GM21786 (cell line): ENCODE measurements around the gene CPD.
"Not testable (repeated sequence)": the region's sequence is repeated elsewhere in the genome, so short reads cannot be mapped to it uniquely, and the experiment has no call there.

Source experiments
- ATAC-seq: cut with Tn5 transposase; IDR thresholded peaks from one replicate; pipeline ENCODE4 v1.9.1; 2021; ENCODE audit not compliant: unreplicated experiment

Gene CPD

DNA sequence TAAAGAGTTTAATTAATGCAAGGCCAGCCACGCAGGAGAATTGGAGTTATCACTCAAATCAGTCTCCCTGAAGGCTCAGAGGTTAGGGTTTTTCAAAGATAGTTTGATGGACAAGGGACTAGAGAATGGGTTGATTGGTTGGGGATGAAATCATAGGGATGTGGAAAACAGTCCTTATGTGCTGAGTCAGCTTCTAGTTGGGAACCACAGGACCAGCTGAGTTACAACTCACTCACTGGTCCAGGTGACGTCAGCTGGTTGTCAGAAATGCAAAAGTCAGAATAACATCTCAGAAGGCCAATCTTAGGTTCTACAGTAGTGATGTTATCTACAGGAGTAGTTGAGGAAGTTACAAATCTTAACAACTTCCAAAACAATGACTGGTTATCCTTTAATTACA is 47.6 kb downstream of the CPD start:
- ATAC-seq: no peak

DNA sequence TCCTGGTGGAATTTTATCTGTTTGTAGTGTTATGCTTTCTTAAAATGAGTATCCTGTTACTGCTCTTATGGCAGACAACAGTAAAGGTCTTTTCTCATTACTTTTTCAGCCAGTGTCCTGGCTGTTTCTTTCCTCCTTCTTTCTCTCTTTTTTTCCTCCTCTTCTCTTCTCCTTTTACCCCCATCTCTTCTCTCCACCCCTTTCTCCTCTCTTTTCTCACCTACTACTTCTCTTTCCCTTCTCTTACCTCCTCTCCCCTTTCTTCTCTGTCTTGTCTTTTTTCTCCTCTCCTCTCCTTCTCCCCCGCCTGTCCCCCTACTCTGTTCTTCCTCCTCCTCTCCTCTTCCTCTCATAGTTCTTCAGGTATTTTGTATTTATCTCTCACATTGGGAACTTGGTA is 48.9 kb downstream of the CPD start:
- ATAC-seq: no peak

DNA sequence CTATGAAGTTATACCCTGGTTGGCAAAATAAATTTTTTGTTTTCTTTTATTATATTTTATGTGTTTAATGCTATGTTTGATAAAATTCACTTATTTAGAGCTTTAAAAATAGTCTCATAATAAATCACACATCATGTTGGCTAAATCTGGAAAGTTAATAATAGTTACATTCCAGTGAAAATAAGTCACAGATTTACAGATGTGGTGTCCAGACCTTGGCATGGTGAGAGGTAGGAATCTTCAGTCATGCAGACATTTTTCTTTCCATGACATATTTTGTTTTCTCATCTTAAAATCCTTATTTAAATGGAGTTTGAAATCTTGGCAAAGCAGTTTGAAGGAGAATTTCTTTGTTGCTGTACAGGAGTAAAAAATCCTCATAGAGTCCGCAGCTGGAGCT is 50.4 kb downstream of the CPD start:
- ATAC-seq: no peak

DNA sequence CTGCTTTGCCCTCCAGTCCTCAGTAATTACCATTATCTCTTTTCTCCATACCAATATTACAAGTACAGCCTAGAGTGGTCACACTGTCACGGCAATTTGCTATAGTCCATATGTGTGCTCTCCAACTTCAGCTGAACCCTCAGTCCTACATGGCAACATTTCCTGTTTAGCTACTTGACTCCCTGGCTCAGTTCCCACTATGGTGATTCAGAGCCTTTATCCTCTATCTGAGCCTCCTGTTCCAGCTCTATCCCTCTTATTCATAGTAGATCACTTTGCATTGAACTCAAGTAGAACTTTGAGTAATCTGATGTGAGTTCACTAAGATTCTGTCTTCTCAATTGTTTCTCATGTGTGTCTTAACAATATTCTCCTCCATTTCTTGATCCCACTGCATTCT is 54.8 kb downstream of the CPD start:
- no peak for ATAC-seq

DNA sequence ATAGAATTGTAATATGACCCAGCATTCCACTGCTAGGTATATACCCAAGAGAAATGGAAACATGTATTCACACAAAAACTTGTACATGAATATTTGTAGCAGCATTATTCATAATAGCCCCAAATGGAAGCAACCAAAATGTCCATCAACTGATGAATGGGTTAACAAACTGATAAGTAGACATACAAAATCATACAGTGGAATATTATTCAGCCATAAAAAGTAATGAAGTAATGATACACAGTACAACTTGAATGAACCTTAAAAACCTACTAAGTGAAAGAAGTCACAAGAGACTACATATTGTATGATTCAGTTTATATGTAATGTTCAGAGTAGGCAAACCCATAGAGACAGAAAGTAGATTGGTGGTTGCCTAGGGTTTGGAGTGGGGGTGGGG is 58.0 kb downstream of the CPD start:
- ATAC-seq: no peak

DNA sequence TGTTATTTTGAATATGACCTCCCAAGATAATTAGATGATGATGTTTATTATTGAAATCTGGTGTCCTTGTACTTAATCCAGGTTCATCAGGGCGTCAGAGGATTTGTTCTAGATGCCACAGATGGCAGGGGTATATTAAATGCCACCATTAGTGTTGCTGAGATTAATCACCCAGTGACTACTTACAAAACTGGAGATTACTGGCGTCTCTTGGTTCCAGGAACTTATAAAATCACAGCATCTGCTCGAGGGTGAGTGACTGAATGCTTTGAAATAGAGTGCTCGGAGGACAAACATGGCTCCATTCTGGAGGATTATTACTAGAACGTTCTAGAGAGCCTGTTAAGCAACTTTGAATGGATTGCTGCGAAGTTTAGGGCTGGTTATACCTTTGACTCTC is 65.0 kb downstream of the CPD start:
- ATAC-seq: no peak

DNA sequence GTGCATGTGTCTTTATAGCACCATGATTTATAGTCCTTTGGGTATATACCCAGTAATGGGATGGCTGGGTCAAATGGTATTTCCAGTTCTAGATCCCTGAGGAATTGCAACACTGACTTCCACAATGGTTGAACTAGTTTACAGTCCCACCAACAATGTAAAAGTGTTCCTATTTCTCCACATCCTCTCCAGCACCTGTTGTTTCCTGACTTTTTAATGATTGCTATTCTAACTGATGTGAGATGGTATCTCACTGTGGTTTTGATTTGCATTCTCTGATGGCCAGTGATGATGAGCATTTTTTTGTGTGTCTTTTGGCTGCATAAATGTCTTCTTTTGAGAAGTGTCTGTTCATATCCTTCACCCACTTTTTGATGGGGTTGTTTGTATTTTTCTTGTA is 67.9 kb downstream of the CPD start:
- ATAC-seq: not testable (repeated sequence)

DNA sequence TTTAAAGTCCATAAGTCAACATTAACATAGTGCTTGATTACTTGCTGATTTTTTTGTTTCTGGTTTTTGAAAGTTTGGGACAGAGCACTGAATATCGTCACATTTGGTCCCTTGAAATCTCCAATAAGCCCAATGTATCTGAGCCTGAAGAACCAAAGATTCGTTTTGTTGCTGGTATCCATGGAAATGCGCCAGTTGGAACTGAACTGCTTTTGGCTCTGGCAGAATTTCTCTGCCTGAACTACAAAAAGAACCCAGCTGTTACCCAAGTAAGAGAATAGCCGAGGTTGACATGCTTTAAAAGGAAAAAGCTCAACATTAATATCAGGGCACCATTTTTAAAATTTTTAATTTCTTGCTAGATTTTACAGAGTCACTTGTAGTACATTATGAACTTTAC is 70.8 kb downstream of the CPD start:
- no peak for ATAC-seq

DNA sequence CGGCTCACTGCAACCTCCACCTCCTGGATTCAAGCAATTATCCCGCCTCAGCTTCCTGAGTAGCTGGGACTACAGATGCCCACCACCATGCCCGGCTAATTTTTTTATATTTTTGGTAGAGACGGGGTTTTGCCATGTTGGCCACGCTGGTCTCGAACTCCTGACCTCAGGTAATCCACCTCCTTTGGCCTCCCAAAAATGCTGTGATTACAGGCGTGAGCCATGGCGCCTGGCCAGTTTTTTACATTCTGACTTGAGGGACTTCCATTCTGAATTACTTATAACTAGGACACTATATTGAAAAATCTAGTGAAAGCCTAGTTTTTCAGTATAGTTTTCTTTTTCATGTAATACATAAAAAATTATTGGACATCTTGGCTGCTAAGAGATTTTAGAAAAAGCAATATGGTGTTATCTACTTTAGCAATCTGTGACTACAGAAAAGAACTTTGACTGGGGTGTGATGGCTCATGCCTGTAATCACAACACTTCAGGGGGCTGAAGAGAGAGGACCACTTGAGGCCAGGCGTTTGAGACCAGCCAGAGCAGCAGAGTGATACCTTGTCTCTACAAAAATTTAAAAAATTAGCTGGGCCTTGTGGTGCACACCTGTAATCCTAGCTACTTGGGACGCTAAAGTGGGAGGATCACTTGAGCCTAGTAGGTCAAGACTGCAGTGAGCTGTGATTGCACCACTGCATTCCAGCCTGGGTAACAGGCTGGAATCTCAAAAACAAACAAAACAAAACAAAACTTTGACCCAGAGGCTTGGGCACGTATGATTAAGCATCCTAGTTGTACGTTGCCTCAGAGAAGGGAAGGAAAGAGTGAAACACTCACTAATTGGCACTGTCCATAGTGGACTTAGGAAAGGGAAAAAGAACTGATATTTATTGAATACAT is 71.6 kb downstream of the CPD start:
- no peak for ATAC-seq

DNA sequence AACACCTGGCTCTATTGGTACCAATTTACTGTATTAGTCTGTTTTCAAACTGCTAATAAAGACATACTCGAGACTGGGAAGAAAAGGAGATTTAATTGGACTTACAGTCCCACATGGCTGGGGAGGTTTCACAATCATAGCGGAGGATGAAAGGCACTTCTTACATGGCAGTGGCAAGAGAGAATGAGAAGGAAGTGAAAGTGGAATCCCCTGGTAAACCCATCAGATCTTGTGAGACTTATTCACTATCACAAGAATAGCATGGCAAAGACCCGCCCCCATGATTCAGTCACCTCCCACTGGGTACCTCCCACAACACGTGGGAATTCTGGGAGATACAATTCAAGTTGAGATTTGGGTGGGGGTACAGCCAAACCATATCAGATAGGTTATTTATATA is 75.9 kb downstream of the CPD start:
- ATAC-seq: no peak

DNA sequence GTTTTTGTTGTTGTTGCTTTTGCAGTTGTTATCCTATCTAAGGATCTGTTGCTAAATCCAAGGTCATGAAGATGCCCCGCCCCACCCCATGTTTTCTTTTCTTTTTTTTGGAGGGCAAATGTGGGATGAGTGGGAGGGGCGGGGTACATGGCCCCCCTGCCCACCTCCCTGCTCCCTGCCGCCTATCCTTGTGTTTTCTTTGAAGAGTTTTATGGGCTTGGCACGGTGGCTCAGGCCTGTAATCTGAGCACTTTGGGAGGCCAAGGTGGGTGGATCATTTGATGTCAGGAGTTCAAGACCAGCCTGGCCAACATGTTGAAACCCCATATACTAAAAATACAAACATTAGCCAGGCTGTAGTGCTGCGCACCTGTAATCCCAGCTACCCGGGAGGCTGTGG is 79.6 kb downstream of the CPD start:
- ATAC-seq: no peak

DNA sequence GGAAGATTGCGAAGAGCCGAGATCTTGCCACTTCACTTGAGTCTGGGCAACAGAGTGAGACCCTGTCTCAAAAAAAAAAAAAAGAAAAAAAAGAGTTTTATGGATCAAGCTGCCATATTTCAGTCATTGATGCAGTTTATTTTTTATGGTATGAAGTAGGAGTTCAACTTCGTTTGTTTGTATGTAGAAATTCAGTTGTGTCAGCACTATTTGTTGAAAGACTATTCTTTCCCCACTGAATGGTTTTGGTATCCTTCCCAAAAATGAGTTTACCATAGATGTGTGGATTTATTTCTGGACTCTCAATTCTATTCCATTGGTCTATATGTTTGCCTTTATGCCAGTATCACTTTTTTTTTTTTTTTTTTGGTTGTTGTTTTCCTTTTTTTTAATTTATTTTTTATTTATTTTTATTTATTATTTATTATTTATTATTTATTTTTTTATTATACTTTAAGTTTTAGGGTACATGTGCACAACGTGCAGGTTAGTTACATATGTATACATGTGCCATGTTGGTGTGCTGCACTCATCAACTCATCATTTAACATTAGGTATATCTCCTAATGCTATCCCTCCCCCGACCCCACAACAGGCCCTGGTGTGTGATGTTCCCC is 80.2 kb downstream of the CPD start:
- ATAC-seq: not testable (repeated sequence)

DNA sequence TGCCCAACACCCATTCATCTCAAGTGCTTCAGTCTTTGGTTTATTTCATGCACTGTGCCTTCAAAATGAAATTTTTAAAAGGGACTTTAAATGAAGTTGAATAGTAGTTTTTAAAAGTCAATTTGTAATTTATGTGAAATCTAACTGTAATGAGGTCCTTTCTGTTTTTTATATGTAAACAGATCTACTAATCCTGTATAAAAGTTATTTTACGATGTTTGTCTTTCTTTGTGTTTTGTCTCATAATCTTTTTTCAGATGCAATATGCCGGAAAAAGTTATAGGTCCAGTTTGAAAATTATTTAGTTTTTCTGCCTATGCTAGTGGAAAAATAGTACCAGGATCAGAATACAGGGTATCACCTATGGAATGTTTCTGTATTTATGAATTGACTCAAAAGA is 89.7 kb downstream of the CPD start:
- ATAC-seq: no peak

DNA sequence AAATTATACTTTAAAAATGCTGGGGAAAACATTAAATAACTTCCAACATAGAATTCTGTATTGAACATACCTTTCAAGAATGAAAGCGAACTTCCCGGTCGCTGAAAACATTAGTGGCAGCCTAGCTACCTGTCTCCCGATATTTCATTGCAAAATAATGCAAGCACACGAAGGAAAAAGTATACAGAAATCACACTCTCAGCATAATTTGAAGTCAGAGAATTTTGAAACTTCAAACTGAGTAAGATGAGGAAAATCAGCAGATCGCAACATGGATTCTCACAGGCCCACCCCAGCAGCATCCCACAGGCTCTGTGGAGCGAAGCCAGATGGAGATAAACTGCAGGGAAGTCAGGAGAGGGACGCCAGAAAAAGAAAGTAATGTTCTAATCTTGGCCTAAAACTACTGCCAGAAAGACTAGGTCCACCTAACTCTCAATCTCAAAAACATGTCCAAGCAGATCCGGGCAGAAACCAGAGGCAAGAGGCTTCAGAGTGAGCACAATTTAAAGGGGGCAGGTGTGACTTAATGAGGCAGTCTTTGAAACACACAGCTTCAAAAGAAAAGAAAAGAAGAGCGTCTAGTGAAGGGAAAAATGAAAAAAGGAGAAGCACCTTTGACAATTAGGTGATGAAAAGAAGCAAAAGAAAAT is 93.6 kb downstream of the CPD start:
- no peak for ATAC-seq

DNA sequence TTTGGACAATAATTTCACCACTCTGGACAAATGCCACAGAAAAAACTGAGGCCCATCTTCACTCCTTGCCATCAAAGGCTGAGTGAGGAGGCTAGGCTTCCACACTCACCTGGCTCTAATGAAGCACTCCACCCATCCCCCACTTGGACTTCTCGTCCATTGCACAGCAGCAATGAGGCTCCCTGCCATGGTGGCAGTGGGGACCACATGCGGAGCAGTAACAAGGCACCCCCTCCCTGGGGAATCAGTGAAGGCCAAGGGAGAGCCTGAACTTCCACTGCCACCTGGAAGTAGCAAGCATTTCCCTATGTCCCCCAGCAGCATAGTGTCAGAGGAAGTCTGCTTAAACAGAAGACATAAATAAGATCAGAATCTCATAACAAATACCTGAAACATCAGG is 96.5 kb downstream of the CPD start:
- ATAC-seq: no peak

DNA sequence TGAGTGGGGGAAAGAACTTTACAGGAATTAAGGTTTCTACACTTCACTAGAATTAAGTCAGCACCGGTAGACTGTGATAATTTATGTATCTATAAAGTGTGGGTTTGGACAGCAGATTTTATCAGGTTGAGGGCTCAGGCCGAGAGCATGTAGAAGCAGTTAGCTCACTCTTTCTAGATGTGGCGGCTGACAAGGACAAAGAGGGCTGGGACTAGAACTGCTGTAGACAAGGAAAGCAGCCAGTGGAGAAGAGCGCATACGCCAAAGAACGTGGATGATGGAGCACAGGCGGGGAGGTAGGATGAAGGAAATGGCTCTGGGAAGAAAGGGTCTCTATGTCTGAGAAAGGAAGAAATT is 98.0 kb downstream of the CPD start:
- peak; percentile 10 for ATAC-seq

DNA sequence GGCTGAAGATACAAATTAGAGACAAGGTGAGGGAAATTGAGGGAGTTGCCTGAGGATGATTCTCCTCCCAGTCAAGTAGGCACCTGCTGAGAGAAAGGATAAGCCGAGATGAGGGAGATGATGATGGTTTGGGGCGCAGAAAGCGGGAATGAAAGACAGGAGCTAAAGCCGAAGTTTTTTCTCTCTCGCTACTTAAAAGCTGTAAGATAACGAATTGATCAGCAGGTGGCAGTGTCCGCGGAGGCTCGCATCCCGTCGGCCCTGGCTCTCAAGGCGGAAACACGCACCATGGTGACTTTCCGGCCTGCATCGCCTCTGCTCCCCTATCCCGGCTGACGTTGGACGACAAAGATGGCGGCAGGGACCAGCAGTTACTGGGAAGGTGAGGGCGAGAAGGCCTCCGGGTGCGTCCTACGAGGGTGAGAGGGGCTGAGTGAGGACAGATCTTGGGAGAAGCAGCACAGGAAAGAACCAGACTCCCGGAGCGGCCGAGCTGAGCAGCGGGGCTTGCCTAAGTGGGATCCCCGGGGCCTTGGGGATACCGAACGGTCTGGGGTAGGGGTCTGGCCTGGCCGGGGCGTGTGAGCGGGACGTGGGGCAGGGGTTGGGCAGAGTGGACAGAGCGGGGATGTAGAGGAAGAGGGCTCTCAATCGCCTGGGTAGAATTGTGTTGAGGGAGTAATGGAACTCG is 98.5 kb downstream of the CPD start, which contains the start of gene GOSR1:
Gene GOSR1 (plus strand): TSS at position 326 of the 691 bp plus-strand sequence. CDS start 26 bp downstream, at position 352.
- peak; percentile 91 for ATAC-seq

DNA sequence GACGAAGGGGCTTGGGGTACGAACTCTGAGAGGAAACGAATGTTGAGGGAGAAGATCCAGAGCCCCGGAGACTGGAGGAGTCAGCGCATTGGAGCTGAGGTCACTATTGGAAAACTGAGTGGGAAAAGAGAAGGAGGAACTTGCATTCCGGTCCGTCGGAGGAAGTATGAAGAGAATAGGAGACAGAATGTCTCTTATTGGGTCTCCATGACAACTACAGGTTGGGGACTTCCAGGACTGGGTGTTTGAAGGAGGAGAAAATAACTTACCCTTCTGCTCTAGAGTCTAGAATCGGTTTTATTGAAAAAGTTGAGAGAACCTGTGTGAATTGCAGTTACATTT is 99.0 kb downstream of the CPD start:
- ATAC-seq: no peak

DNA sequence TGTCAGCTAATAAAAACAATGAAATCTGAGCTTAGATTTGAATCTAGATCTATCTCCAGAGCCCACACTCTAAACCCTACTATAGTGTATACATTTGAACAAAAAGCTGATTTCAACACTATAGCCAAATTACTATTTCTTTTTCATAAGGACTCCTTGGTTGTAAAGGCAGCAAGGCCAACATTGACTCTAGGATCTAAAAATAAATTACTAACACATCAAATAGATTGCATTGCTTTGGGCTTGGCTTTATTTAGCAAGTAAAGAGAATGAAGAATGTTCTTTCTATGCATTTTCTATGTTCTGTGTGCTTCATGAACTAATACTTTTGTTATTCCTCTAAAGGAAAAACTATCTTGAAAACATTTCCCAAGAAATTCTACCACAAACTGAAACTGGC is 103.8 kb downstream of the CPD start:
- ATAC-seq: no peak

DNA sequence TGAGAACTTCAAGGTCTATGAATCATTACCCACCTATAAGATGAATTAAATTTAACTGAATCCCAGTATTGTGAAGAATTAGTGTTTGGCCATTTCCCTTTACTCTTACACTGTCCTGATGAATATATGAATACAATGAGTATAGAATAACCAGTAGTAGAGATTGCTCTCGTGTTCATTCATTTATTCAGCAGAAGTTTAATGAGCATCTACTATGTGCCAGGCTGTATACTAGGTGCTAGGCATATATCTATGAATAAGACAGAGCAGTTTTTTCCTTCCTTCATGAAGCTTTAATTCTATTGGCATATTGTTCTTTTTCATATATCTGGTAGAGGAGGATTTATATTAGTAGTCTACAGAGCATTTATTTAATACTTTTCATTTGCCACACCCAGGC is 104.4 kb downstream of the CPD start:
- no peak for ATAC-seq

DNA sequence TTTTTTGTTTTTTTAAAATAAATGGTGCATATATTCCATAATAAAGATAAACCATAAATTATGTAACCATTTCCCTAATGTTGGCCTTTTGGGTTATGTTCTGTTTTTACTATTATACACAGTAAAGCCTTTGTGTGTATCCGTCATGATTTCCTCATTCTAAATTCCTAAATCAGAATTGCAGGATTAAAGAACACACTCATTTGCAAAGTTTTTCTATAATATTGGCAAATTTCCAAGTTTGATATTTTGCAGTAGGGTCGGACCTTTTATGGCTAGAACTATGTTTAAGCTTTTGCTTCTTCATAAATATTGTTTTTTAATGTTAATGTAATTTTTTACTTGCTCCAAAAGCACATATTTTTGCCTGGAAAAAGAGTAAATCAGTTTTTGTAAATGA is 115.1 kb downstream of the CPD start:
- ATAC-seq: no peak

DNA sequence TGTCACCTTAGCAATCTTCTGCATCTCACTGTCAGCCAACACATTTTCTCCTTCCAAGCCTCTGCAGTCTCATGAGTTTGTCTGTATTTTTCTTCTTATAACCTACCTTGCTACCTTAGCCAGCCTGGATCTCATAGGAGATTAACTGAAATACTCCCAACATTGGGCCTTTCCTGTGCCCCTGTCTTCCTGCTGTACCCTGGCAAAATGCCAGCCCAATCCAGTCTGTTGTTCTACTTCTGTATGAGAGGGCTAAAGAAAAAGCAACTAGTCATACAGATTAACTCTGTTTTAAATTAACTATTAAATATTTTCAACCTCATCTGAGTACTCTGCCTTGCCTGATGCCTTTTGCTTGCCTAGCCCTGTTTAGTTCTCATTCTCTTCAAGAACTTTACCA is 116.9 kb downstream of the CPD start:
- no peak for ATAC-seq
